Esophagus muscularis mucosa (tissue), 4 donors: ENCODE measurements around the gene KMT2A. TPM values are rescaled to one million over a fixed set of nuclear protein-coding genes. Genes with fewer than 3 reads are reported as not detected.
"Not testable (repeated sequence)": the region's sequence is repeated elsewhere in the genome, so short reads cannot be mapped to it uniquely, and the experiment has no call there.

Experiments
- DNase-seq: peaks from one replicate; pipeline ENCODE4 v3.0.0-alpha.2; 2017; ENCODE audit errors: extremely low spot score
- H3K27ac ChIP-seq, 4 donors: fragments of 200-600 bp; sonication (generic); replicated peaks in 1 of 4; 1 replicate in 3 of 4; 2 replicates in 1 of 4; pipeline ENCODE4 v1.5.1; 2016 to 2019; ENCODE audit warnings: mild to moderate bottlenecking in 1 of 4
- H3K27me3 ChIP-seq, 4 donors: fragments of 200-600 bp; sonication (generic); one replicate each; pipeline versions ENCODE4 v1.5.1 to v1.6.0; 2016 to 2019
- H3K36me3 ChIP-seq, 4 donors: fragments of 200-600 bp; sonication (generic); one replicate each; pipeline ENCODE4 v1.5.1; 2016 to 2019
- H3K4me1 ChIP-seq, 4 donors: fragments of 200-600 bp; sonication (generic); one replicate each; pipeline ENCODE4 v1.5.1; 2016 to 2019
- H3K4me3 ChIP-seq, 4 donors: fragments of 200-600 bp; sonication (generic); 1 replicate in 2 of 4; 2 replicates in 2 of 4; pipeline ENCODE4 v1.5.1; 2016 to 2019; ENCODE audit warnings: mild to moderate bottlenecking in 4 of 4, moderate library complexity in 1 of 4
- H3K9me3 ChIP-seq, 4 donors: fragments of 200-600 bp; sonication (generic); 1 replicate in 3 of 4; 2 replicates in 1 of 4; pipeline ENCODE4 v1.5.1; 2016 to 2019
- CTCF ChIP-seq, 3 experiments: fragments of 200-600 bp in 2 of 3; fragments of 450-650 bp in 1 of 3; sonication (generic) in 2 of 3; IDR thresholded peaks; one replicate each; pipeline ENCODE4 v1.5.1; 2017 to 2019; ENCODE audit warnings: antibody characterized with exemption in 3 of 3, mild to moderate bottlenecking in 2 of 3, moderate library complexity in 1 of 3
- EP300 ChIP-seq: sonication (generic); formaldehyde crosslinking; IDR thresholded peaks from one replicate; pipeline ENCODE4 v1.6.1; 2017; ENCODE audit warnings: antibody characterized with exemption
- POLR2A ChIP-seq: fragments of 450-650 bp; IDR thresholded peaks from one replicate; pipeline ENCODE4 v1.6.1; 2017; ENCODE audit warnings: antibody characterized with exemption, moderate library complexity, mild to moderate bottlenecking, low read depth
- POLR2AphosphoS5 ChIP-seq, 2 donors: sonication (generic); formaldehyde crosslinking; IDR thresholded peaks; one replicate each; pipeline ENCODE4 v1.6.1; 2017; ENCODE audit warnings: antibody characterized with exemption in 2 of 2
- WGBS: methylation state at CpG from one replicate; pipeline ENCODE4 v1.1.5; 2018; 5-methylcytosine and 5-hydroxymethylcytosine counted together
- intact Hi-C: fragments of 100-400 bp; cut with DNase I; formaldehyde crosslinking; loops from one replicate; pipeline ENCODE4 v1.15.1; 2023
- total RNA-seq, 4 donors: library from RNA; depleted of rRNA; stranded (reverse); fragments of >200 nt; gene quantifications; one replicate each; pipeline versions ENCODE4 v1.1.0 to v1.2.1, GENCODE V29; 2016

KMT2A gene
- total RNA-seq, 4 donors from 2014 or later, result 61.0 to 68.7 (median 62.1) TPM

- TF ChIP-seq CTCF (IDR thresholded peaks at IDR 0.05), result no peak
- TF ChIP-seq POLR2AphosphoS5 (IDR thresholded peaks at IDR 0.05), result no peak
- TF ChIP-seq POLR2A, result no peak
- TF ChIP-seq EP300, result no peak
- Histone ChIP-seq H3K4me1 (peaks cover 34 to 39% (median 39%) of the 10 kb centered on the region in 4 donors), H3K9me3 (no peaks in the 10 kb centered on the region), H3K4me3 (no peak overlapping the region), H3K27ac (no peak overlapping the region), H3K27me3 (no peaks in the 10 kb centered on the region), H3K36me3 (no peaks in the 10 kb centered on the region)
- 94% methylated on average over 1 of the region's 1 CpG for WGBS
- no peak for DNase-seq
- intact Hi-C loops, result loop anchor here (5.0 kb wide), 1 partner anchor 37 kb away; the partner anchor contains the start of gene PHLDB1
Measured at GRCh38 chr11:118570787-118571186, 134.5 kb downstream of the KMT2A start.

GRCh38 chr11:118571701-118572060 lies 135.4 kb downstream of the KMT2A start:
- H3K27me3 ChIP-seq, H3K36me3 ChIP-seq, H3K9me3 ChIP-seq: not testable (repeated sequence)
- H3K4me3 ChIP-seq, result peak overlapping the region; percentile 70 to 86 (median 83)
- WGBS, result 29% methylated on average over 15 of the region's 15 CpGs
- H3K4me1 ChIP-seq, result peaks cover 41 to 43% (median 41%) of the 10 kb centered on the region in 4 donors
- peak; percentile 91 for DNase-seq
- peak overlapping the region; percentile 90 to 97 (median 94) for H3K27ac ChIP-seq
- intact Hi-C loops, result loop anchor here (5.0 kb wide), 1 partner anchor 36 kb away; the partner anchor contains the start of gene PHLDB1

GRCh38 chr11:118572061-118572980 lies 136.0 kb downstream of the KMT2A start, which contains the start of gene ARCN1:
Gene ARCN1 (plus strand): TSS chr11:118572409. CDS start chr11:118572548, 139 bp downstream.
- Histone ChIP-seq H3K27me3 (no peaks in the 10 kb centered on the region), H3K36me3 (peaks cover 0 to 1% (median 0%) of the 10 kb centered on the region in 4 donors), H3K27ac (peak within 1 kb of the TSS; percentile 90 to 97 (median 94)), H3K4me1 (peaks cover 44 to 49% (median 47%) of the 10 kb centered on the region in 4 donors), H3K4me3 (peak within 1 kb of the TSS; percentile 70 to 86 (median 83)), H3K9me3 (no peaks in the 10 kb centered on the region)
- no peak for TF ChIP-seq EP300
- no peak for TF ChIP-seq CTCF (IDR thresholded peaks at IDR 0.05)
- TF ChIP-seq POLR2A, result peak; percentile 7
- TF ChIP-seq POLR2AphosphoS5 (IDR thresholded peaks at IDR 0.05), result peak; percentile 67 to 86
- DNase-seq, result peak; percentile 97
- WGBS, result 0% methylated on average over 18 of the region's 55 CpGs
- intact Hi-C loops, result loop anchor here (5.0 kb wide), 1 partner anchor 35 kb away; the partner anchor contains the start of gene PHLDB1

GRCh38 chr11:118572981-118573550 lies 136.8 kb downstream of the KMT2A start:
- 5% methylated on average over 10 of the region's 10 CpGs for WGBS
- peak; percentile 87 for DNase-seq
- Histone ChIP-seq H3K27me3 (no peaks in the 10 kb centered on the region), H3K4me1 (peaks cover 44 to 57% (median 52%) of the 10 kb centered on the region in 4 donors), H3K36me3 (peaks cover 0 to 8% (median 0%) of the 10 kb centered on the region in 4 donors), H3K9me3 (no peaks in the 10 kb centered on the region), H3K4me3 (peak overlapping the region; percentile 70 to 86 (median 83)), H3K27ac (peak overlapping the region; percentile 90 to 97 (median 94))
- intact Hi-C loops, result loop anchor here (5.0 kb wide), 1 partner anchor 34 kb away; the partner anchor contains the start of gene PHLDB1
- TF ChIP-seq POLR2AphosphoS5 (IDR thresholded peaks at IDR 0.05), result no peak
- TF ChIP-seq CTCF (IDR thresholded peaks at IDR 0.05), result no peak
- TF ChIP-seq EP300, result no peak
- TF ChIP-seq POLR2A, result no peak

GRCh38 chr11:118574636-118575035 lies 138.3 kb downstream of the KMT2A start:
- H3K9me3 ChIP-seq, result no peaks in the 10 kb centered on the region
- TF ChIP-seq EP300 (no peak), CTCF (IDR thresholded peaks at IDR 0.05) (no peak), POLR2A (no peak), POLR2AphosphoS5 (IDR thresholded peaks at IDR 0.05) (no peak)
- peaks cover 0 to 8% (median 0%) of the 10 kb centered on the region in 4 donors for H3K36me3 ChIP-seq
- H3K4me1 ChIP-seq, result peaks cover 48 to 71% (median 61%) of the 10 kb centered on the region in 4 donors
- intact Hi-C loops, result loop anchor here (5.0 kb wide), 1 partner anchor 33 kb away; the partner anchor contains the start of gene PHLDB1
- H3K27ac ChIP-seq, result no peak overlapping the region
- 90% methylated on average over 7 of the region's 7 CpGs for WGBS
- peak overlapping the region in 2 of 4 donors; percentile 10 to 11 for H3K4me3 ChIP-seq
- H3K27me3 ChIP-seq, result no peaks in the 10 kb centered on the region
- DNase-seq, result no peak
